GM12873 (cell line): ENCODE results near the gene SETBP1.

Experiments used
- TF ChIP-seq, protein P1 (sequence below): IDR thresholded peaks from 2 replicates; pipeline ENCODE4 v1.5.1; 2012; ENCODE audit warnings: low read depth, mild to moderate bottlenecking, moderate library complexity, low read length, control low read depth; ENCODE audit not compliant: insufficient read depth; ENCODE audit errors: missing control alignments

Gene SETBP1

GRCh38 chr18:44899832-44900231, 219.1 kb downstream of the SETBP1 start:
- TF ChIP-seq, protein P1, sequence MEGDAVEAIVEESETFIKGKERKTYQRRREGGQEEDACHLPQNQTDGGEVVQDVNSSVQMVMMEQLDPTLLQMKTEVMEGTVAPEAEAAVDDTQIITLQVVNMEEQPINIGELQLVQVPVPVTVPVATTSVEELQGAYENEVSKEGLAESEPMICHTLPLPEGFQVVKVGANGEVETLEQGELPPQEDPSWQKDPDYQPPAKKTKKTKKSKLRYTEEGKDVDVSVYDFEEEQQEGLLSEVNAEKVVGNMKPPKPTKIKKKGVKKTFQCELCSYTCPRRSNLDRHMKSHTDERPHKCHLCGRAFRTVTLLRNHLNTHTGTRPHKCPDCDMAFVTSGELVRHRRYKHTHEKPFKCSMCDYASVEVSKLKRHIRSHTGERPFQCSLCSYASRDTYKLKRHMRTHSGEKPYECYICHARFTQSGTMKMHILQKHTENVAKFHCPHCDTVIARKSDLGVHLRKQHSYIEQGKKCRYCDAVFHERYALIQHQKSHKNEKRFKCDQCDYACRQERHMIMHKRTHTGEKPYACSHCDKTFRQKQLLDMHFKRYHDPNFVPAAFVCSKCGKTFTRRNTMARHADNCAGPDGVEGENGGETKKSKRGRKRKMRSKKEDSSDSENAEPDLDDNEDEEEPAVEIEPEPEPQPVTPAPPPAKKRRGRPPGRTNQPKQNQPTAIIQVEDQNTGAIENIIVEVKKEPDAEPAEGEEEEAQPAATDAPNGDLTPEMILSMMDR, result peak; percentile 33

GRCh38 chr18:44900627-44901026, 219.9 kb downstream of the SETBP1 start:
- TF ChIP-seq, protein P1, result no peak

GRCh38 chr18:44901283-44901682, 220.6 kb downstream of the SETBP1 start:
- TF ChIP-seq, protein P1, result peak; percentile 11

- TF ChIP-seq, protein P1, result no peak
Observed at GRCh38 chr18:44903327-44903726, 222.6 kb downstream of the SETBP1 start.

DNA sequence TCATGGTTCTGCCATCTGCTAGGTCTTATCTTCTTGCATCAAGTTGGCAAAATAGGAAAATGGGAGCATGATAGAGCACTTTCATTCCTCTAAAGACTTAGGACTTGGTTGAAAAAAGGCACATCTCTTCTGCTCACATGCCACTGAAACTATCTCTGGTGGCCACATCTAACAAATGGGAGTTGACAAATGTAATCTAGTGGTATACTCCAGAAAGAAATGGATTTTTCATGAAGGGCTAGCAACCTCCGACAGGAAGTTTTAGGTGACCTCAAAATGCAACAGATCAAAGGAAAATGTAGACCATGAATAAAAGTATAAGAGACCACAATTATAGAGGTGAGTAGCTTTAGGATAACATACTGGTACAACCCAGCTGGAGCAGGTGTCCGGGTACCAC, 224.1 kb downstream of the SETBP1 start:
- TF ChIP-seq, protein P1, result no peak

DNA sequence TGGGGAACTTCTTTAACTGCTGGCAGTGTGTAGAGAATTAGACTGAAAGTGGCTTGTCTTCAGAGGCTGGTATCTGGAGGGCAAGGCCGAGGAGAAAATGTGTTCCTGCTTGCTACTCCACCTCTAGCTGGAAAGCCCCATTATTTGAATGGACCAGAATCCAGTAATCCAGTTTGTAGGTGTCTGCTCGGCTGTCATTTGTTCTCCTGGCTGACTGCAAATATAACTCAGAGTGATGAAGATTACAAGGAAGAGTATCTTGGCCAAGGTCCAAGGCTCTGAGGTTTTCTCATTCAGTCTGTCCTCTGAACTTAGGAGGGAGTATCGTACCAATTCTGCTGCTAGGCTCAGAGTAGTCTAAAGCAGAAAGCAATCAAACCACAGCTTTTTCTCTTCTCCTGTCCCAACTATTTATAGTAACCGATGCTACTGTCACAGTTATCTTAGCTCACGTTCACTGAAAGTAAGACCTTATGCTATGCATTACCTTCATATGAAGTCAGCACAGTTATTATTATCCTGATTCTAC, 228.6 kb downstream of the SETBP1 start:
- TF ChIP-seq, protein P1, result no peak

- TF ChIP-seq, protein P1, result no peak
Observed at GRCh38 chr18:44911260-44911659, 230.6 kb downstream of the SETBP1 start.
